Measurements from ENCODE around the gene ADIPOR2.
"Not testable (repeated sequence)": the region's sequence is repeated elsewhere in the genome, so short reads cannot be mapped to it uniquely, and the experiment has no call there.

Gene ADIPOR2

DNA sequence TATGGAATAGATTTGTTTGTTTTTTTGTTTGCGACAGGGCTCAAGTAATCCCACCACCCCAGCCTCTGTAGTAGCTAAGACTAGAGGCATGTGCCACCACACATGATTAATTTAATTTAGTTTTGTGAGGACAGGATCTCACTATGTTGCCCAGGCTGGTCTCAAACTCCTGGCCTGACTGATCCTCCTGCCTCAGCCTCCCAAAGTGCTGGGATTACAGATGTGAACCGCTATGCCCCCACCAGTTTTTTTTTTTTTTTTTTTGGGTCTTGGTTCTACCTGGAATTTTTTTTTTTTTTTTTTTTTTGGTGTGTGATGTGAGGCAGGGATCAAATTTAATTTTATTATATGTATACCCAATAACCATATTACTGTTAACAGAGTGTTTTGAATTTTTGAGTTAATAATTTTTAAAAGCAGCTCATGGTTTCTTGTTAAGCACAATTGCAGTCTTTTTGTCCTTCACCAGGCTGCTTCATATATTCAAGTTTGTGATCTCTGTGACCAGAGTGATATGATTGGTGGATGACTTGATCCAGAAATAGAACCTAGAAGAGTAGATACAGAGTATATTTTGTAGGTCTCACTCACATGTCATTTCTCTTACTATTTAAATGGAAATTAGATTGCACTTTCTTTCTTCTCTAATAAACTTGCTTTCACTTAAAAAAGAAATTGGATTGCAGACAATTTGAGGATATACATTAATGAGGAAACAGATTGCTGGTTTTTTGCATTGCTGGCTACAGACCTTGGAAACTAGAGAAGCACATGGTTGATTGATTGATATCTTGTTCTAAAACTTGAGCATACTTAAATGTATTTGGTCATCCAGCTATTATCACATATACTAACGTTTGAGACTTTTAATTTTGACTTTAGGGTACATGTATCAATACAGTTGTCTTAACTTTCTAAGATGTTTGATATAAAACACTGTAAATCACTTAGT lies 13.2 kb downstream of the ADIPOR2 start:
- no peak for DNase-seq (ENCODE audit: low spot score)

DNA sequence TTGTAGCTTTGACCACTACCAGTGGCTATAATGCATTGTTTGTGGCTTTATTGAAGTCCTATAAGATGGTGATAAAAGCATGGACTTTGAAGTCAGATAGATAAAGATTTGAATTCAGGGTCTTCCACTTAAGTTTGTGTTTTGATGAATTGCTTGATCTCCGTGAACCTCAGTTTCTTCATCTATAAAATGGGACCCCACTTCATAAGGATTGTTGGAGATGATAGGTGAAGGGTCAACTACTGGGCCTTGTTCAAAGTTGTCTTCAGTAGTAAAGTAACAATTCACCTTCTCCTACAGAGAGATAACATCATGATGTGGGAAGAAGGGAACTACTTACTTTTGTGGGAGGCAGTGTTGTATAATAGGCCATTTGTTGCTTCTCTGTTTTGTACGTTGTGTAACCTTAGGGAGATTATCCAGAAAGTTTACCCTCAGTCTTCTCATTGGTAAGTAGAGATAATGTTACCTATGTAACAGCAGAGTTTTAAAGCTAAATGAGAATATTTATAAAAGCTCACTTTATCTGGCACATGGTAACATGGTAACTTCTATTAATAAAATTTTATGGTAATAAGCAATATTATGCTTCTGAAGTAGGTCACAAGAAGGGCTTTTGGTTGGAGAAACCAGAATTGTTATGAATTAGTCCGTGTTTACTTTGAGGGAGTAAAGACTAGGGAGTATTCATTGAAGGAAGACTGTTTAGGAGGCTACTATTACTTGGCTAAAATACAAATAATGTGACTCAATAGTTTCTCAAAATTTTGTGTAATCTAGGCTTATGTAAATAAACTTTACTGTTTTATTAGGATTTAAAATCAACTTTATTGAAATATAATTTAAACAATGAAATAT lies 15.1 kb downstream of the ADIPOR2 start:
- no peak for DNase-seq (ENCODE audit: low spot score)

DNA sequence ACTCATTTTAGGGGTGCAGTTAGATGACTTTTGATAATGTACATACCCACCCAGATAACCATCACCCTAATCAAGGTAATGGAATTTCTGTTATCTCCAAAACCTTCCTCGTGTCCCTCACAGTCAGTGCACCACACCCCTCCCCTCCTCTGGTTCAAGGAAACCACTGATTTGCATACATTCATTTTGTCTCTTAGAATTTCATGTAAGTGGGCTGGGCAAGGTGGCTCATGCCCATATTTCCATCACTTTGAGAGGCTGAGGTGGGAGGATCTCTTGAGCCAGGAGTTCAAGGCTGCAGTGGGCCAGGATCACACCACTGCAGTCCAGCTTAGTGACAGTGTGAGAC lies 15.7 kb downstream of the ADIPOR2 start:
- no peak for DNase-seq (ENCODE audit: low spot score)

DNA sequence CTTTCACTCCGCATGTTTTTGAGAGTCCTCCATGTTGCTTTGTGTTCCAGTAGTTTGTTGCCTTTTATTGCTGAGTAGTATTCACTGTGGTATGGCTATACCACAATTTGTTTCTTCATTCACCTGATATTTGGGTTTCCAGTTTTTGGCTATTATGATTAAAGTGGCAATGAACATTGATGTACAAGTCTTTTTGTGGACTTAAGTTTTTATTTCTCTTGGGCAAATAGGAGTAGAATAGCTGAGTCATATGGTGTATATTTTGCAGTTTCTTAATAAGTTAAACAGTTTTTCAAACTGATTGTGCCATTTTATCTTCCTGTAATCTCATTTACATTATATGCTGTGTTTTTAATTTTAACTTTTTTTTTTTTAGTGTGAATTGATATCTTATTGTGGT lies 16.2 kb downstream of the ADIPOR2 start:
- no peak for DNase-seq (ENCODE audit: low spot score)

DNA sequence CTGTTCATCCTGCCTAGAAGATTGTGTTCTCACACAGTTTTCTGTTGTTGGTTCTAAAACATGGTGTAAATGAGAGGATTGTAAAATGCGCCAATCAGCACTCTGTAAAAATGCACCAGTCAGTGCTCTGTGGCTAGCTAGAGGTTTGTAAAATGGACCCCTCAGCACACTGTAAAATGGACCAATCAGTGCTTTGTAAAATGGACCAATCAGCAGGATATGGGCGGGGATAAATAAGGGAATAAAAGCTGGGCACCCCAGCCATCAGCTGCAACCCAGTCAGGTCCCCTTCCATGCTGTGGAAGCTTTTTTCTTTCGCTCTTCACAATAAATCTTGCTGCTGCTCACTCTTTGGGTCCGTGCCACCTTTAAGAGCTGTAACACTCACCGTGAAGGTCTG lies 19.1 kb downstream of the ADIPOR2 start:
- DNase-seq (ENCODE audit: low spot score), result not testable (repeated sequence)

DNA sequence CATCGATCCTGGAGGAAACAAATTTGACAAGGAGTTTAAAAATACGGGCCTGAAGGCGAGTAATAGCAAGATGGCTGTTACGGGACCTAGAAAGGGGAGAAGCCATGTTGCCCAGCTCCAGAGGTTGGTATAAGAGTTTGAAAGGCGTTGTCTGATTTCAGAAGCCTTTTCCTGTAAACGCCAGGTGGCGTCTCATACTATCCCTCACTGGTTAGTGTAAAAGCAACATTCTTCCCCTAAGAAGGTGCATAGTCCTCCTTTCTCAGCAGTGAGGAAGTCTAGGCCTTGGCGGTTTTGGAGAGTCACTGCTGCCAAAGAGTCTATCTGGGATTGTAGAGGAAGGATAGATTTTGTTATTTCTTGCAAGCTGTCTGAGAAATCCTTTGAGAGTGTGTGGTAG lies 20.0 kb downstream of the ADIPOR2 start:
- DNase-seq (ENCODE audit: low spot score), result not testable (repeated sequence)

DNA sequence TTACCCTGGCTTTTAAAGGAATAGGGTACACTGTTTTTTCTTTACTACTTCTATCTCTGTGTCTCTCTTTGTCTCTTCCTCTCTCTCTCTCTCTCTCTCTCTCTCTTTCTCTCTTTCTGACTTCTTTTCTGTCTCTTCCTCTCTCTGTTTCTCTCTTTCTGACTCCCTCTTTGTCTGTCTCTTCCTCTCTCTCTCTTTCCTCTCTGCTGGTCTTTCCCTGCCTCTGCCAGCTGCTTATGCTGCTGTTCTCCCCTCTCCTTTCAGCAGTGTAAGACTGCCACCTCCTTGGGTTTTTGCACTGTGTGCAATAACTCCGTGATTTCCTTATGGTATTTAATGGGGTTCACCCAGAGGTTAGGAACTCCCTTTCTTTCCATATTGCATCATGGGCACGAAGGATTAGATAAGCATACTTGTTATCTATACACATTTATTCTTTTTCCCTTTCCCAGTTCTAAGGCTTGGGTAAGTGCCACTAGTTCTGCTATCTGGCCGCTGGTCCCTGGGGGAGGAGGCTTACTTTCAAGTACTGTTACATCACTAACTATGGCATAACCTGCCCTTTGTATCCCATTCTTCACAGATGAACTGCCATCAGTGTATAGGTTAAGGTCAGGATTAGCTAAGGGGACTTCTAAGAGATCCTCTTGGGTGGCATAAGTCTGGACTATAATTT lies 20.8 kb downstream of the ADIPOR2 start:
- DNase-seq (ENCODE audit: low spot score), result not testable (repeated sequence)

DNA sequence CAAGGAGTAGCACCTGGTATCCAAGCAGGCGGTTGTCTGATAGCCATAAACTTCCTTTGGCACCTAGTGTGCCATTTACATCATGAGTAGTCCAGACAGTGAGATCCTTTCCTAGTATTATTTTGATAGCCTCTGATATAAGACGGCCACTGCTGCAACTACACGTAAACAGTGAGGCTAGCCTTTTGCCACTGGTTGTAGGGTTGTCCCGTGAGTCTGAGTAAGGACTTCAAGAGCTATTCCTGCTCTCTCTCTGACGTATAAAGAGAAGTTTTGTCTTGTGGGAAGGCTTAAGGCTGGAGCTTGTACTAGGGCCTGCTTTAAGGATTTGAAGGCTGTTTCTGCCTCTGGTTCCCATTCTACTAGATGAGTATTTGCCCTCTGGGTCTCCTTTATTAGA lies 21.4 kb downstream of the ADIPOR2 start:
- not testable (repeated sequence) for DNase-seq (ENCODE audit: low spot score)

DNA sequence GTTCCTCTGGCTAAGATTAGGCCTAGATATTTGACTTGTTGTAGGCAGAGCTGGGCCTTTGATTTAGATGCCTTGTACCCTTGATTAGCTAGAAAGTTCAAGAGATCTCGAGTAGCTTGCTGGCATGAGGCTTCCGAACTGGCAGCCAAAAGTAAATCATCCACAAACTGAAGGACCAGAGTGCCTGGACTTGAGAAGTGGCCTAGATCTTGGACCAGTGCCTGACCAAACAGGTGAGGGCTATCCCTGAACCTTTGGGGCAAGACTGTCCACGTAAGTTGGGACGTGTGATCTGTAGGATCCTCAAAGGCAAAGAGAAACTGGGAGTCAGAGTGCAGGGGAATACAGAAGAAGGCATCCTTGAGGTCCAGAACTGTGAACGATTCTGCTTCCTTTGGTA lies 22.0 kb downstream of the ADIPOR2 start:
- not testable (repeated sequence) for DNase-seq (ENCODE audit: low spot score)

DNA sequence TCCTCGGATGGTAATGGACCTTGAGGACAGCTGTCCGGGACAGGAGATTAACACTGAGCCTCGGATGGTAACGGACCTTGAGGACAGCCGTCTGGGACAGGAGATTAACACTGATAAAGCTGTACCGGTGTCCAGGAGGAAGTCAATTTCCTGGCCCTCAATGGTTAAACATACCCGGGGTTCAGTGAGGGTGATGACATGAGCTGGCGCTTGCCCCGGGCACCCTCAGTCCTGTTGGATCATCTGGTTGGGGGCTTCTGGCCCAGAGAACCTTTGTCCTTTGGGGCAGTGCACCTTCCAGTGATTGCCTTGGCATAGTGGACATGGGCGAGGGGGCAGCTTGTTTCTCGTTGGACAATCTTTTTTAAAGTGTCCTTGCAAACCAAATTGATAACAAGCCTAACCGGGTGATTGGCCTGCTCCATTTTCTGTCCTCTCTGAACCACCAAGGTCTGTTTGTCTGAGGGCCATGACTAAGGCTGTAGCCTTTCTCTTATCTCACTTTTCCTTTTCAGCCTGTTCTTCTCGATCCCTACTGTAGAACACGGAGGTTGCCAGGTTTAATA lies 23.0 kb downstream of the ADIPOR2 start:
- not testable (repeated sequence) for DNase-seq (ENCODE audit: low spot score)

DNA sequence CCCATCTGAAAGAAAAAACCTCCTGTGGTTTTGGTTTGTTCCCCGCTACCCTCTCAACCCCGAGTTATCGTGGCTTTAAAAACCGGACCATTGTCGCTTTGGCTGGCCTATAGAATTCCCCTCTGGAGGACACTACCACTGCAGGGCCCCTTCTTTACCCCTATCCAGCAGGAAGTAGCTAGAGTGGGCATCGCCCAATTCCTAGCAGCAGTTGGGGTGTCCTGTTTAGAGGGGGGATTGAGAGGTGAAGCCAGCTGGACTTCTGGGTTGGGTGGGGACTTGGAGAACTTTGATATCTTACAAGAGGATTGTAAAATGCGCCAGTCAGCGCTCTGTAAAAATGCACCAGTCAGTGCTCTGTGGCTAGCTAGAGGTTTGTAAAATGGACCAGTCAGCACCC lies 24.6 kb downstream of the ADIPOR2 start:
- not testable (repeated sequence) for DNase-seq (ENCODE audit: low spot score)

DNA sequence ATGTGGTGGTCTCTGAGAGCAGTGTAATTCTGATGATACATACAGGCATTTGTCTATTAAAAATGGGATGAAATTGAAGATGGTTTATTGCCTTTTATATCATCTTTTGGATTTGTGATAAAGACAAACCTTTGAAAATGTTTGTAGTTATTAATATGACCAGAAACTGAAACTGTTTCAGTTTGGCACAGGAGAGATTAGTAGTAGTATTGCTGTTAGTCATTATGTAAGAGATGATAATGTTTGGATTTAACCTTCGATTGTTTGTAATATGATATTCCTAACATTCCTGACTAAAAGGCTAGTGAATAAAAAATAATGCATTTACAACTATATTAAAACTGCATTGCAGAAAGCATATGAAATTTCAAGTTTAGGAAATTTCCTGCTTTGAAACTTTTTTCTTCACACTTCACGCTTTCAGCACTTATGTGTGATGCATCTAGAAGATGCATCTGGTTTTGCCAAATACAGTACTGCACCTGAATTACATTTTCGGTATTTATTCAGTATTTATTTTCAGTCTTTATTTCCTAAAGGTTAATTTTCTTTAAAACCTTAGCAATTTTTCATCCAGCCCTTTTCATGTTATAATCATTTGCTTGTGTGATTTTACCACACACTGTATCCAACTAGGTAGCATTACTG lies 25.5 kb downstream of the ADIPOR2 start:
- no peak for DNase-seq (ENCODE audit: low spot score)

DNA sequence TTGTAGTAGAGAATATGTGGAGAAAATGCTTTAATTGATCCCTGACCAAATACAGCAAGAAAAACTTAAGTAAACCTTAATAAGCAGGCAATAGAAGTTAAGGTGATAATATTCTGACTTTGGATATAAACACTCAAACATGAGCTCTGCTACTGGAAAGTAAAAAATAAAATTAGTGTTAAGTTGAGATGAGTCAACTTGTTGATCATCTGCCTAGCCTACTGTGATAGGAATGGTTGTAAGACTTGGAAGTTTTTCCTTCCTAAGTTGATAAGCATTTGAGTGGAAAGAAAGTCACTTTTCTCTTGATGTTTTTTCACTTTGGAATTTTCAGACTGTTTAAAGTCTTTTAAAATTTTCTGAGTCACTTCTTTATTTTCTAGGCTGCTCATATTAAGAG lies 26.0 kb downstream of the ADIPOR2 start:
- DNase-seq (ENCODE audit: low spot score), result no peak

DNA sequence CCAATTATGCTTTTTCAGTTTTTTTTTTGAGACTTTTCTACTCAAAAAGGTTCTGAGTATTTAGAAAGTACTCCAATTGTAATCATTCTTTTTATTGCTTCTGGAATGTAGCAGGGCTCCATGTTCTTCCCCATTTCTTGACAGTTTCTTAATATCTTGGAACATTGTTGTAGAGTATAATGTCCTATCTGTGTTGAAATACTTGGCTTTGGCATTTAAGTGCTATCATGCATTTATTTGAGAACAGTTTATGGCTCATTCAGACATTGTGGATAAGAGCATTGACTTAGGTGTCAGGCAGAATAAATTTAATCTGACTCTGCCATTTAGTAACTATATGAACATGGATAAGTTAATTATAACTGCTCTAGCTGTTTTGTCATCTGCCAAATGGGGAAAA lies 28.3 kb downstream of the ADIPOR2 start:
- DNase-seq (ENCODE audit: low spot score), result no peak

DNA sequence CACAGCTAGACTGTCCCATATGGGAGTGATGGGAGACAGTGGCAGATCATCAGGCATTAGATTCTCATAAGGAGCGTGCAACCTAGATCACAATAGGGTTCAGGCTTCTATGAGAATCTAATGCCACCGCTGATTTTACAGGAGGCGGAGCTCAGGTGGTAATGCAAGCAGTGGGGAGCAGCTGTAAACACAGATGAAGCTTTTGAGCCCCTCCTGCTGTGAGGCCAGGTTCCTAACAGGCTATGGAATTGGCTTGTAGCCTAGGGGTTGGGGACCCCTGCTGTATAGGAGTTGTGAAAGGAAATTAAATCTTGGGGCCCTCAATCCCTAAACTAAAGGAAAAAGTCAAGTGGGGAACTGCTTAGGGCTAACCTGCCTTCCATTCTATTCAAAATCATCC lies 29.6 kb downstream of the ADIPOR2 start:
- DNase-seq (ENCODE audit: low spot score), result no peak

DNA sequence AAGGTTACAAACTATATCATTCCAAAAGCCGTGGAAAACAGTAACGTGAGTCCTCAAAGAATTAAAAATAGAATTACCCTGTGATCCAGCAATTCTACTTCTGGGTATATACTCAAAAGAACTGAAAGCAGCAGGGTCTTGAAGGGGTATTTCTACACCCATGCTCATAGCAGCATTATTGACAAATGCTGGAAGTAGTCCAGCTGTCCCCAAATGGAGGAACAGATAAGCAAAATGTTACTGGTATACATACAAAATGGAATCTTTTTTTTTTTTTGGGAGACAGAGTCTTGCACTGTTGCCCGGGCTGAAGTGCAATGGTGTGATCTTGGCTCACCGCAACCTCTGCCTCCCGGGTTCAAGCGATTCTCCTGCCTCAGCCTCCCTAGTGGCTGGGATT lies 32.9 kb downstream of the ADIPOR2 start:
- no peak for DNase-seq (ENCODE audit: low spot score)

DNA sequence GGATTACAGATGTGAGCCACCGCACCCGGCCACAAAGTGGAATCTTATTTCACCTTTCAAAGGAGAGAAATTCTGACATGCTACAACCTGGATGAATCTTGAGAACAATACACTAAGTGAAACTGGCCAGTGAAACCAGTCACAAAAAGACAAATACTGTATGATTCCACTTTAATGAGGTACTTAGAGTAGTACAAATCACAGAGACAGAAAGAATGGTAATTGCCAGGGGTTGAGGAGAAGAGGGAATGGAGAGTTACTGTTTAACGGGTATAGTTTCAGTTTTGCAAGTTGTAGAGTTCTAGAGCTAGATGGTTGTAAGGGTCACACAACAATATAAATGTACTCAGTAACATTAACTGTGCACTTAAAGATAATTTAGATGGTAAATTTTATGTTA lies 33.4 kb downstream of the ADIPOR2 start:
- DNase-seq (ENCODE audit: low spot score), result no peak

DNA sequence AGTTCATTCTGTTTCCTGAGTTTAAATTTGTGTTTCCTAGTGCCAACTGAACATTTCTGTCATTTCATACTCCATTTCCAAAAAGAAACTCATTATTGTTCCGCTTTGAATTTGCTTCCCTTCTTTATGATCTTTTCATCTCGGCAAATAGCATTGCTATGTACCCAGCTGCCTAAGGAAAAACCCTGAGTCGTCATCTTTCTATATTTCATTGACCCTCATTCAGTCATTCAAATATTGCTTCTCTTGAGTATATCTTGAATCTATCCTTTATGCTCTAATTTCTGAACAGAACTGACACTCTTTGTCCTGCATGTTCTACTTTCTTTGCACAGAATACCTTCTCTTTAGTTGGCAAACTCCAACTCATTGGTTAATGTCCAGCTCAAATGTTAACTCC lies 35.9 kb downstream of the ADIPOR2 start:
- no peak for DNase-seq (ENCODE audit: low spot score)

DNA sequence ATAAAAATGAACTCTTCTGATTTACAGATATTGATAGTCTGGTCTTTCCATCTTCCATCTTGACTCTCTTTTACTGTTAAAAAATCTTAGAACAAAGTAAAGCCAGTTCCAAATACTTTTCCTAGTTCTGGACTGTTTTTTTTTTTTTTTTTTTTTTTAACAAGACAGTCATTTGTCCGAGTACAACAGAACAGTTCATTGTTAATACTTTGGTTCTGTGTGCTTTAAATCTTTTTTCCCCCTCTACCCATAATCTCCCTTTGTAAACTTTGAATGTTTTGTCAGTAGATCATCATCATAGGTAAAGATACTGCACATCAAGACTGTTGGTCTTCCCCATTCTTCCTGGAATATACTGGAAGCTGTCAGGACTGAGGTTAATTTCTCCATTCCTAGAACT lies 38.0 kb downstream of the ADIPOR2 start:
- DNase-seq (ENCODE audit: low spot score), result no peak

DNA sequence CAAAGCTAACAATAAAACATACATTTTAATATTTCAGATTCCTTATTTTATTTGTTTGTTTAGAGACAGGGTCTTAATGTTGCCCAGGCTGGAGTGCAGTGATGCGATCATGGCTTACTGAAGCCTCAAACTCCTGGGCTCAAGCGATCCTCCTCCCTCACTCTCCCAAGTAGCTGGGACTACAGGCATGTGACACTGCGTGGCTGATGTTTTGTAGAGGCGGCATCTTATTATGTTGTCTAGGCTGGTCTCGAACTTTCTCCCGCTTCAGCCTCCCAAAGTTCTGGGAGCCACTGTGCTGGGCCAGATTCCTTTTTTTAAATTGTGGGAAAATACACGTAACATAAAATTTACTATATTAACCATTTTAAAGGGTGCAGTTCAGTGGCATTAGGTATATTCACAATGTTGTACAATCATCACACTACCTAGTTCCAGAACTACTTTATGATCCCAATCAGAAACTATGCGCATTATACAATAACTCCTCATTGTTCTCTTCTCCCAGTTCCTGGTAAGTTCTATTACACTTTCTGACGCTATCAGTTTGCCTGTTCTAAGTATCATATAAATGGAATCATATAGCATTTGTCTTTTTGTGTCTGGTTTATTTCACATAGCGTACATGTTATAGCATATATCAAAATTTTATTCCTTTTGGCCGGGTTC lies 40.3 kb downstream of the ADIPOR2 start:
- DNase-seq (ENCODE audit: low spot score), result no peak

DNA sequence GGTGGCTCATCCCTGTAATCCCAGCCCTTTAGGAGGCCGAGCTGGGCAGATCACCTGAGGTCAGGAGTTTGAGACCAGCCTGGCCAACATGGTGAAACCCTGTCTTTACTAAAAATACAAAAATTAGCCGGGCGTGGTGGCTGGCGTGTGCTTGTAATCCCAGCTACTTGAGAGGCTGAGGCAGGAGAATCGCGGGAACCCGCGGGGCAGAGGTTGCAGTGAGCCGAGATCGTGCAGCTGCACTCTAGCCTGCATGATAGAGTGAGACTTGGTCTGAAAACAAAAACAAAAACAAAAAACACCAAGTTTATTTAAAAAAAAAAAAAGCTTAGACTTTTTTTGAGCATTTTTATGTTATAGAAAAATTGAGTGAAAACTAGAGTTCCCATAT lies 40.8 kb downstream of the ADIPOR2 start:
- DNase-seq (ENCODE audit: low spot score), result not testable (repeated sequence)

All from HuH-7 (cell line).